Psoas muscle (tissue), 8 donors: Measurements from ENCODE around the gene RFX3. TPM values are rescaled to one million over a fixed set of nuclear protein-coding genes. Genes with fewer than 3 reads are reported as not detected.

Experiments used
- ATAC-seq, 4 donors: fragments of 200-7000 bp; cut with Tn5 transposase; one replicate each; pipeline ENCODE4 v1.9.1; 2020; ENCODE audit warnings: moderate library complexity in 3 of 4, mild to moderate bottlenecking in 2 of 4
- DNase-seq, 2 donors: peaks; one replicate each; pipeline ENCODE4 v3.0.0-alpha.2; 2020
- H3K27ac ChIP-seq: fragments of 200-600 bp; one replicate; pipeline ENCODE4 v1.8.0; 2022
- H3K27me3 ChIP-seq, 3 donors: fragments of 200-600 bp in 1 of 3; one replicate each; pipeline versions ENCODE4 v1.6.1 to v1.8.0; 2013 to 2022; ENCODE audit warnings: low read length in 2 of 3, mild to moderate bottlenecking in 2 of 3, moderate library complexity in 1 of 3; ENCODE audit not compliant: insufficient read depth in 3 of 3
- H3K36me3 ChIP-seq, 2 donors: fragments of 200-600 bp in 1 of 2; one replicate each; pipeline versions ENCODE4 v1.6.1 to v1.8.0; 2013 to 2022; ENCODE audit warnings: low read depth in 1 of 2, mild to moderate bottlenecking in 1 of 2, moderate library complexity in 1 of 2; ENCODE audit not compliant: insufficient read depth in 1 of 2
- H3K4me1 ChIP-seq: fragments of 200-600 bp; one replicate; pipeline ENCODE4 v1.8.0; 2022
- H3K4me3 ChIP-seq: fragments of 200-600 bp; one replicate; pipeline ENCODE4 v1.8.0; 2022; ENCODE audit warnings: mild to moderate bottlenecking
- H3K9me3 ChIP-seq: fragments of 200-600 bp; one replicate; pipeline ENCODE4 v1.8.0; 2022
- CTCF ChIP-seq: fragments of 200-600 bp; IDR thresholded peaks from one replicate; pipeline ENCODE4 v1.8.0; 2022; ENCODE audit warnings: antibody characterized with exemption
- WGBS, 3 donors: extraction: QIAGEN DNeasy Blood & Tissue Kit; methylation state at CpG; one replicate each; pipeline versions ENCODE4 v1.1.6 to v1.1.7; 2013; 5-methylcytosine and 5-hydroxymethylcytosine counted together
- intact Hi-C, 2 donors: fragments of 100-400 bp; cut with DNase I; formaldehyde crosslinking; loops; one replicate each; pipeline versions ENCODE4 v1.11.0 to v1.14.2; 2022
- polyA plus RNA-seq, 3 donors: library from polyadenylated mRNA; stranded (reverse); fragments of 200-250 nt; gene quantifications; one replicate each; pipeline ENCODE4 v1.2.3, GENCODE V29; 2013
- total RNA-seq, 4 donors: library from RNA; stranded (reverse); fragmentation: NEBNext Ultra II Directional in 2 of 4; extraction: Animal tissue kit (Norgen Biotek cat#: 25700) in 2 of 4; gene quantifications; one replicate each; pipeline versions ENCODE4 v1.2.1 to v1.2.4, GENCODE V29; 2021 to 2023
- donor health status: healthy with polysubstance abuse.
- donor health status: DM: no; HTN: no; CAD: no; lungs with moderate emphysema.
- donor health status: Bipolar disorder and iron deficiency.
- donor health status: healthy.
- donor health status: DM: yes; HTN: yes; CAD: no.
- donor health status: DM: no; HTN: no; CAD: no.
- donor health status: DM: no; HTN: no; CAD: no.
- donor health status: DM: yes; HTN: yes; CAD: no.

Gene RFX3
- total and polyA plus RNA-seq, 7 donors: 0.38 to 5.7 (median 2.8) TPM

DNA sequence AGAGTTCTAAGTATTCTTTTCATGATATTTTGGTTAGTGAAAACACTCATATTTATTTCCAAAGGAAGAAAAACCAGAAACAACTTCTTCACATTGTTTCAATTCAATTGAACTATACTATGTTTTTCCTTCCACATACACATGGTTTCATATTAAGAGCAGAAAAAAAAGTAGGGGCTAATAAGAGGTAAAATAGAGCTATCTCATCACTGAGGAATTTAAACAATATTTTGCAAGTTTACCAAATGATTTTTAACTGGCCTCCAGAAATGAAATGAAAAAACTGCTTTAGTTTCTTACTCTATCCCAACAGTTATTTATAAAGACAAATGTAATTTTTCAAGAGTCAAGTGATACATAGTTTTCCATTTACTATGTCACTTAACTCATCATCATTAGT, 233.5 kb downstream of the RFX3 start:
- DNase-seq: no peak
- no peak for TF ChIP-seq CTCF
- no peaks in the 10 kb centered on the region for H3K9me3 ChIP-seq
- intact Hi-C loops: no loop called here
- no peak for ATAC-seq
- H3K4me3 ChIP-seq: no peak overlapping the region
- no peaks in the 10 kb centered on the region for H3K27me3 ChIP-seq
- no peak overlapping the region for H3K27ac ChIP-seq
- H3K4me1 ChIP-seq: no peaks in the 10 kb centered on the region
- H3K36me3 ChIP-seq: peaks cover 2 to 21% of the 10 kb centered on the region in 2 donors

DNA sequence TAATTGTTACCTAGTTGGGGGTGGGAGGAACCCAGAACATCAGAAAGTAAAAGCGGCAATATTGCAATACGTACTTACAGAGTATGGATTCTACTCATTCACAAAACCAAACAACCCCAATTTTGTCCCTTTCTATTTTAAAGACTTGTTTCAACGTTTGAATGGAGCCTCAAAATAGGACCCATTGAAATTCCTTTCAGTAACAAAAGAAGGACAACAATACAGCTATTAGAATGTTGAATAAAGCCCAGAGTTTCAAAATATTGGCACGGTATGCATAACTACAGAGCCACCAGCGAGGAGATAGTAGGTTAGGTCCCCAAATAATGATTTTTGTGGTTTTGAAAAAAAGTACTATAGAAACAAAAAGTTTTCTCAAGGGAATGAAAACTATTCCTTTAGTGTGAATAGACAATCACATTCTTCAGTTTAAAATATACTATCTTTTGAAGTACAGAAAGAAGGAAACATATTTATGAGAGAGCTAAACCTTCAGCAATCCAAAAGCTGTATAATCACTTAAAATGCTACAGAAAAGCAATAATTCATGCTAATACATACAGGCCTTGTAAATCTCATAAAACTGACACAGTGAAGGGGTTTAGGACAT, 235.5 kb downstream of the RFX3 start:
- WGBS, 3 donors: 68 to 74% (median 73%) methylated on average over 5 of the region's 5 CpGs
- peaks cover 2 to 27% of the 10 kb centered on the region in 2 donors for H3K36me3 ChIP-seq
- H3K27ac ChIP-seq: no peak overlapping the region
- no peak for TF ChIP-seq CTCF
- no peaks in the 10 kb centered on the region for H3K4me1 ChIP-seq
- no peak overlapping the region for H3K4me3 ChIP-seq
- intact Hi-C loops: no loop called here
- DNase-seq (no peak), ATAC-seq (no peak)
- H3K27me3 ChIP-seq: no peaks in the 10 kb centered on the region
- H3K9me3 ChIP-seq: no peaks in the 10 kb centered on the region

DNA sequence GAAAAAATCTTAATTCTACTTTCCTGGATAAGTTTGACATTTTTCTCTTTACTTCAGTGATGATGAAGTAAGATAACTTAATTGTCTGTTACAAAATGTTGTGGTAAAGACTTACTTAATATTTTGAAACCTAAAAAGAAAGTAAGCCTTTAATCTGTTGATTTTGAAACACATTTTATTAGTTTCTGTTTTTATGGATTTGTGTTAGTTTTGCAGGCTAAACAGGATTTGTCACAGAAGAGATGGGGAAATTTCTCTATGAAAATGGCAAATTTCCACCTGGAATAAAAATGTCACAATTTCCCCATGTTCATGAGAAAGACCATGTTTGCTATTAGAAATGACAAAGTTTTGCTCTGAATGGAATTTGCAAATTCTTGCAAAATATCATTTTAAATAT, 237.1 kb downstream of the RFX3 start:
- no peaks in the 10 kb centered on the region for H3K27me3 ChIP-seq
- no peak overlapping the region for H3K27ac ChIP-seq
- intact Hi-C loops: no loop called here
- ATAC-seq: no peak
- no peak for TF ChIP-seq CTCF
- no peak overlapping the region for H3K4me3 ChIP-seq
- H3K4me1 ChIP-seq: no peaks in the 10 kb centered on the region
- peaks cover 2 to 27% of the 10 kb centered on the region in 2 donors for H3K36me3 ChIP-seq
- no peak for DNase-seq
- no peaks in the 10 kb centered on the region for H3K9me3 ChIP-seq

DNA sequence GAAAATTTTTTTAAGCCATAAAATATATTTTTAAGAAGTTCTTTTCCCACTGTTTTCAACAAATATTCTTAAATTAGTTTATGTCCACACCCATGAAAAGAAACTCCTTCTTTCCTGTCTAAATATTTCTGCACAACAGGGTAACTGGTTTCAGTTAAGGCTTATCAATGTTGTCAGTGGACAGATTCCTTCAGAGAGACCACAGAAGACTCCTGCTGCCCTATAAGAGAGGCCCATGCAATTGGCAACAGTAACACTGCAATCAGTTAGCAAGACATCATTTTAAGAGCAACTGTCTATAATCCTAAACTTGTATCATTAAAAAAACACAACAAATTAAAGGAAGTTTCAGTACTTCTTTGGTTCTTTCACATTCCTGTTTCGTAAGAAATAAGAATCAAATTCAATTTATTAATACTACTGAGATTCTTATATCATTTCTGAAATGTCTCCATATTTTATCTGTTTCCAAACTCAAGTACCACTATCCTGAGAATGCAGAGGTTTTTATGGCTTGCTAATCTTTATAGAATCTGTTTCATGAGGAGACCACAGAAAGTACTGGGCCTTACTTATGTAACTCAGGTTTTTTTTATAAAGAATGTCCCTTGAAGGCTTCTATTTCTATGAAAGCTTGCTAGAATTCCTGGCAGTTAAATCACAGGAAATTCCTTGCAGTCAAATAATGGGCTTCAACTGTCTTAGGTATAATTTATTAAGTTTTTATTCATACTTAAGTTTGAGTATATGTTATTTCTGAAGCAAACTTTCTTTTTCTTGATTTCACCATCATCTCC, 240.2 kb downstream of the RFX3 start:
- WGBS, 3 donors: 89 to 96% (median 95%) methylated on average over 1 of the region's 1 CpG
- no peak for ATAC-seq
- intact Hi-C loops: no loop called here

More for the DNA sequence above, 240.2 kb downstream of the RFX3 start:
- Histone ChIP-seq H3K27ac (no peak overlapping the region), H3K27me3 (no peaks in the 10 kb centered on the region), H3K36me3 (peaks cover 2 to 6% of the 10 kb centered on the region in 2 donors), H3K4me1 (no peaks in the 10 kb centered on the region), H3K4me3 (no peak overlapping the region), H3K9me3 (no peaks in the 10 kb centered on the region)
- TF ChIP-seq CTCF: no peak
- no peak for DNase-seq
